ENCODE measurements around the gene FAS. TPM values are rescaled to one million over a fixed set of nuclear protein-coding genes. Genes with fewer than 3 reads are reported as not detected.

FAS gene
- total RNA-seq, 1 donor from 2014 or later = 10.5 TPM

- TF ChIP-seq CTCF (IDR thresholded peaks at IDR 0.05) = no peak
- Histone ChIP-seq H3K4me3 (peak overlapping the region; percentile 88 to 95), H3K4me1 (peaks cover 0 to 29% of the 10 kb centered on the region in 2 donors), H3K27ac (peak overlapping the region in 1 of 2 donors; percentile 95), H3K27me3 (no peaks in the 10 kb centered on the region), H3K36me3 (no peaks in the 10 kb centered on the region), H3K9me3 (no peaks in the 10 kb centered on the region)
- no peak for DNase-seq (ENCODE audit: low spot score in 2 of 2)
- intact Hi-C loops (cut with DNase I) = loop anchor here (5.0 kb wide), 3 partner anchors 111 to 649 kb away; partner anchors contain the start of gene STAMBPL1
Observed at GRCh38 chr10:88992921-88993524, 2.4 kb downstream of the FAS start.

- no peaks in the 10 kb centered on the region for H3K27me3 ChIP-seq
- intact Hi-C loops (cut with DNase I) = loop anchor here (5.0 kb wide), 3 partner anchors 112 to 648 kb away; partner anchors contain the start of gene STAMBPL1
- no peak for DNase-seq (ENCODE audit: low spot score in 2 of 2)
- H3K4me3 ChIP-seq = peak overlapping the region; percentile 88 to 95
- no peak for TF ChIP-seq CTCF (IDR thresholded peaks at IDR 0.05)
- no peaks in the 10 kb centered on the region for H3K36me3 ChIP-seq
- H3K9me3 ChIP-seq = no peaks in the 10 kb centered on the region
- peaks cover 0 to 29% of the 10 kb centered on the region in 2 donors for H3K4me1 ChIP-seq
- no peak overlapping the region for H3K27ac ChIP-seq
Observed at GRCh38 chr10:88994019-88994418, 3.4 kb downstream of the FAS start.

GRCh38 chr10:88995156-88995876, 4.7 kb downstream of the FAS start:
- no peak overlapping the region for H3K27ac ChIP-seq
- no peaks in the 10 kb centered on the region for H3K9me3 ChIP-seq
- H3K4me1 ChIP-seq = peaks cover 0 to 26% of the 10 kb centered on the region in 2 donors
- H3K4me3 ChIP-seq = no peak overlapping the region
- TF ChIP-seq CTCF (IDR thresholded peaks at IDR 0.05) = no peak
- H3K36me3 ChIP-seq = no peaks in the 10 kb centered on the region
- intact Hi-C loops (cut with DNase I) = no loop called here
- DNase-seq (ENCODE audit: low spot score in 2 of 2) = no peak
- no peaks in the 10 kb centered on the region for H3K27me3 ChIP-seq

- Histone ChIP-seq H3K4me3 (no peak overlapping the region), H3K27me3 (no peaks in the 10 kb centered on the region), H3K4me1 (peaks cover 0 to 35% of the 10 kb centered on the region in 2 donors), H3K36me3 (no peaks in the 10 kb centered on the region), H3K9me3 (no peaks in the 10 kb centered on the region), H3K27ac (no peak overlapping the region)
- intact Hi-C loops (cut with DNase I) = no loop called here
- TF ChIP-seq CTCF (IDR thresholded peaks at IDR 0.05) = no peak
- no peak for DNase-seq (ENCODE audit: low spot score in 2 of 2)
Observed at GRCh38 chr10:88996927-88997326, 6.3 kb downstream of the FAS start.

- Histone ChIP-seq H3K9me3 (no peaks in the 10 kb centered on the region), H3K4me1 (peaks cover 0 to 22% of the 10 kb centered on the region in 2 donors), H3K36me3 (peaks cover 13% of the 10 kb centered on the region in 2 donors), H3K27ac (no peak overlapping the region), H3K4me3 (peak overlapping the region in 1 of 2 donors; percentile 26), H3K27me3 (no peaks in the 10 kb centered on the region)
- no peak for DNase-seq (ENCODE audit: low spot score in 2 of 2)
- no peak for TF ChIP-seq CTCF (IDR thresholded peaks at IDR 0.05)
- intact Hi-C loops (cut with DNase I) = no loop called here
Observed at GRCh38 chr10:88999625-89000024, 9.0 kb downstream of the FAS start.
